K562 (cell line): ENCODE results near the gene PNPLA7. TPM values are rescaled to one million over a fixed set of nuclear protein-coding genes. Genes with fewer than 3 reads are reported as not detected.

ENCODE experiments used
- HCFC1 ChIP-seq: IDR thresholded peaks from 2 replicates; pipeline ENCODE4 v1.6.1; 2012; ENCODE audit warnings: low read depth, low read length, improper control_type of control experiment
- HDGF ChIP-seq: fragments of 450-650 bp; IDR thresholded peaks from 2 replicates; pipeline ENCODE4 v1.6.1; 2016
- HOXB6 ChIP-seq: fragments of 250-450 bp; sonication (Bioruptor Pico); IDR thresholded peaks from 2 replicates; pipeline ENCODE4 v1.5.1; 2022; ENCODE audit warnings: mild to moderate bottlenecking, borderline replicate concordance
- NR1H2 ChIP-seq: sonication (generic); formaldehyde crosslinking; IDR thresholded peaks from 2 replicates; pipeline ENCODE4 v1.4.0; 2020; ENCODE audit warnings: mild to moderate bottlenecking, missing genetic modification reagents
- POLR2AphosphoS5 ChIP-seq: IDR thresholded peaks from 2 replicates; pipeline ENCODE4 v1.6.1; 2011; ENCODE audit warnings: mild to moderate bottlenecking, low read depth, low read length, moderate library complexity; ENCODE audit not compliant: control insufficient read depth, insufficient read depth
- PTTG1 ChIP-seq: fragments of 450-650 bp; IDR thresholded peaks from 2 replicates; pipeline ENCODE4 v1.6.1; 2016; ENCODE audit warnings: low read depth, mild to moderate bottlenecking, missing genetic modification characterization, missing compliant biosample characterization
- RFX5 ChIP-seq: IDR thresholded peaks from 2 replicates; pipeline ENCODE4 v1.6.1; 2011; ENCODE audit warnings: low read depth, mild to moderate bottlenecking, improper control_type of control experiment, low read length
- SMAD4 ChIP-seq: fragments of 250-450 bp; sonication (Bioruptor Pico); conservative IDR thresholded peaks from 2 replicates; pipeline ENCODE4 v1.8.0; 2021; ENCODE audit warnings: inconsistent platforms, mild to moderate bottlenecking, moderate library complexity
- SREBF1 ChIP-seq: fragments of 150-350 bp; IDR thresholded peaks from 2 replicates; pipeline ENCODE4 v1.6.1; 2014; ENCODE audit warnings: antibody characterized with exemption, low read depth, low read length, borderline replicate concordance
- SRSF7 ChIP-seq: fragments of 200-400 bp; formaldehyde crosslinking; optimal IDR thresholded peaks from 2 replicates; pipeline ENCODE3; 2017; ENCODE audit warnings: mild to moderate bottlenecking, low read depth, low read length
- STAT5A ChIP-seq: IDR thresholded peaks from 2 replicates; pipeline ENCODE4 v1.6.1; 2012; ENCODE audit warnings: low read length, inconsistent platforms, borderline replicate concordance
- TAL1 ChIP-seq: fragments of 450-650 bp; IDR thresholded peaks from 2 replicates; pipeline ENCODE4 v1.6.1; 2016; ENCODE audit warnings: mild to moderate bottlenecking
- TBP ChIP-seq: optimal IDR thresholded peaks from 2 replicates; pipeline ENCODE3; 2011; ENCODE audit warnings: low read depth, low read length, improper control_type of control experiment
- ZNF175 ChIP-seq: fragments of 200-800 bp; sonication (Bioruptor generic); IDR thresholded peaks from 2 replicates; pipeline ENCODE4 v1.6.1; 2016; ENCODE audit warnings: low read depth, mild to moderate bottlenecking, missing genetic modification characterization, missing compliant biosample characterization
- ZNF197 ChIP-seq: fragments of 200-800 bp; sonication (Bioruptor generic); IDR thresholded peaks from 2 replicates; pipeline ENCODE4 v1.6.1; 2016; ENCODE audit warnings: low read depth, missing genetic modification characterization, missing compliant biosample characterization
- ZNF282 ChIP-seq: sonication (generic); formaldehyde crosslinking; IDR thresholded peaks from 2 replicates; pipeline ENCODE4 v1.8.1; 2023; ENCODE audit warnings: missing genetic modification reagents
- ZNF324 ChIP-seq: fragments of 250-450 bp; sonication (Bioruptor Pico); IDR thresholded peaks from 2 replicates; pipeline ENCODE4 v1.4.0; 2020; ENCODE audit warnings: mild to moderate bottlenecking
- polyA plus RNA-seq, 8 experiments: library from polyadenylated mRNA; depleted of rRNA in 4 of 8; stranded (reverse) in 5 of 8; unstranded in 3 of 8; fragments of >200 nt; fragmentation: Nextera tagmentation in 2 of 8; fragmentation: Illumina TruSeq in 1 of 8; extraction: Ambion mirVana in 2 of 8; extraction: Trizol in 1 of 8; gene quantifications; 2 replicates each; pipeline versions ENCODE4 v1.2.1 to v1.2.3, GENCODE V29; 2011 to 2014; ENCODE audit warnings: inconsistent platforms in 1 of 8, missing spikeins in 1 of 8
- total RNA-seq, 7 experiments: library from RNA; depleted of rRNA in 6 of 7; stranded (reverse); fragments of >200 nt in 6 of 7; fragmentation: Illumina TruSeq in 2 of 7; extraction: Trizol in 2 of 7; gene quantifications; 2 replicates each; pipeline versions ENCODE4 v1.2.1 to v1.2.3, GENCODE V29; 2011 to 2021; ENCODE audit warnings: low replicate concordance in 1 of 7
- TF ChIP-seq, protein P1 (sequence below), 2 experiments: IDR thresholded peaks; 2 replicates each; pipeline ENCODE4 v1.6.1; 2011; ENCODE audit warnings: borderline replicate concordance in 1 of 2, control low read depth in 1 of 2, low read depth in 1 of 2, low read length in 1 of 2, mild to moderate bottlenecking in 1 of 2, mixed read lengths in 1 of 2, moderate library complexity in 1 of 2; ENCODE audit not compliant: insufficient read depth in 1 of 2, insufficient read length in 1 of 2, poor library complexity in 1 of 2, severe bottlenecking in 1 of 2; ENCODE audit errors: extremely low read depth in 1 of 2
- TF ChIP-seq, protein P2 (sequence below): sonication (generic); formaldehyde crosslinking; IDR thresholded peaks from 2 replicates; pipeline ENCODE4 v1.8.0; 2023; ENCODE audit warnings: mild to moderate bottlenecking, missing genetic modification reagents
- TF ChIP-seq, protein P3 (sequence below): IDR thresholded peaks from 2 replicates; pipeline ENCODE4 v1.6.1; 2011; ENCODE audit not compliant: insufficient read length; ENCODE audit errors: extremely low read depth
- TF ChIP-seq, protein P4 (sequence below): fragments of 450-650 bp; IDR thresholded peaks from 2 replicates; pipeline ENCODE4 v1.6.1; 2018; ENCODE audit warnings: mild to moderate bottlenecking, low read depth; ENCODE audit not compliant: partially characterized antibody
- TF ChIP-seq, protein P5 (sequence below): fragments of 250-450 bp; sonication (Bioruptor Pico); IDR thresholded peaks from 2 replicates; pipeline ENCODE4 v1.5.0; 2021

PNPLA7 gene
- total and polyA plus RNA-seq, 9 of the 15 experiments (the other 6 are each of a cell fraction or from before 2014, with no cell fraction given) = 0.01 to 0.85 (median 0.19) TPM; not detected in 1

DNA sequence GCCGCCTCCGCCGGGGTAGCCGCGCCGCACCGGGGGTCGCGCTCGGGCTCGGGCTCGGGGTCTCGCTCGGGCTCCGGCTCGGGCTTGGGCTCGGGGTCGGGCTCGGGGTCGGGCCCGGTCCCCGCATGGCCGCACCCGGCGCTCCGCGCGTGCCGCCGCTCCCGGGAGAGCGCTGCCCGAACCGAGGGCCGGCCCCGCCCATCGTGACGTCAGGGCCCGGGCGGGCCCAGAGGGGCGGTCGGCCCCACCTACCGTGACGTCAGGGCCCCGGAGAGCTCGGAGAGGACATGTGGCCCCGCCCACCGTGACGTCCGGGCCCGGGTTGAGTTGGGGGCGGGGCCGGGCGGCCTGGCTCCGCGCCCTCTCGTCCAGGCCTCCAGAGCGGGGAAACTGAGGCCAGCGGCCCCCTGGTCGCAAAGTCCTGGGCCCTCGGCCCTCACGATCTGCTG lies 91.0 kb downstream of the PNPLA7 start, which contains the start of gene NSMF (continued):
- TF ChIP-seq, protein P1, sequence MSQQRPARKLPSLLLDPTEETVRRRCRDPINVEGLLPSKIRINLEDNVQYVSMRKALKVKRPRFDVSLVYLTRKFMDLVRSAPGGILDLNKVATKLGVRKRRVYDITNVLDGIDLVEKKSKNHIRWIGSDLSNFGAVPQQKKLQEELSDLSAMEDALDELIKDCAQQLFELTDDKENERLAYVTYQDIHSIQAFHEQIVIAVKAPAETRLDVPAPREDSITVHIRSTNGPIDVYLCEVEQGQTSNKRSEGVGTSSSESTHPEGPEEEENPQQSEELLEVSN (IDR thresholded peaks at IDR 0.05; ENCODE audit: borderline replicate concordance in 1 of 2, extremely low read depth in 1 of 2, insufficient read depth in 1 of 2, insufficient read length in 1 of 2, low read depth in 1 of 2, low read length in 1 of 2, poor library complexity in 1 of 2, severe bottlenecking in 1 of 2) = peak; percentile 50 to 88
- TF ChIP-seq ZNF324 (CRISPR knock-in tag) (no peak), SREBF1 (no peak), ZNF197 (no peak), PTTG1 (tag) (no peak), HDGF (no peak), TAL1 (no peak), STAT5A (no peak), NR1H2 (CRISPR knock-in tag) (no peak), HOXB6 (CRISPR knock-in tag) (no peak), RFX5 (no peak), SMAD4 (CRISPR knock-in tag) (peak; percentile 83), ZNF282 (CRISPR knock-in tag) (no peak), HCFC1 (no peak), TBP (peak; percentile 64), ZNF175 (CRISPR knock-in tag) (no peak), SRSF7 (no peak), POLR2AphosphoS5 (peak; percentile 49)
- TF ChIP-seq, protein P2, sequence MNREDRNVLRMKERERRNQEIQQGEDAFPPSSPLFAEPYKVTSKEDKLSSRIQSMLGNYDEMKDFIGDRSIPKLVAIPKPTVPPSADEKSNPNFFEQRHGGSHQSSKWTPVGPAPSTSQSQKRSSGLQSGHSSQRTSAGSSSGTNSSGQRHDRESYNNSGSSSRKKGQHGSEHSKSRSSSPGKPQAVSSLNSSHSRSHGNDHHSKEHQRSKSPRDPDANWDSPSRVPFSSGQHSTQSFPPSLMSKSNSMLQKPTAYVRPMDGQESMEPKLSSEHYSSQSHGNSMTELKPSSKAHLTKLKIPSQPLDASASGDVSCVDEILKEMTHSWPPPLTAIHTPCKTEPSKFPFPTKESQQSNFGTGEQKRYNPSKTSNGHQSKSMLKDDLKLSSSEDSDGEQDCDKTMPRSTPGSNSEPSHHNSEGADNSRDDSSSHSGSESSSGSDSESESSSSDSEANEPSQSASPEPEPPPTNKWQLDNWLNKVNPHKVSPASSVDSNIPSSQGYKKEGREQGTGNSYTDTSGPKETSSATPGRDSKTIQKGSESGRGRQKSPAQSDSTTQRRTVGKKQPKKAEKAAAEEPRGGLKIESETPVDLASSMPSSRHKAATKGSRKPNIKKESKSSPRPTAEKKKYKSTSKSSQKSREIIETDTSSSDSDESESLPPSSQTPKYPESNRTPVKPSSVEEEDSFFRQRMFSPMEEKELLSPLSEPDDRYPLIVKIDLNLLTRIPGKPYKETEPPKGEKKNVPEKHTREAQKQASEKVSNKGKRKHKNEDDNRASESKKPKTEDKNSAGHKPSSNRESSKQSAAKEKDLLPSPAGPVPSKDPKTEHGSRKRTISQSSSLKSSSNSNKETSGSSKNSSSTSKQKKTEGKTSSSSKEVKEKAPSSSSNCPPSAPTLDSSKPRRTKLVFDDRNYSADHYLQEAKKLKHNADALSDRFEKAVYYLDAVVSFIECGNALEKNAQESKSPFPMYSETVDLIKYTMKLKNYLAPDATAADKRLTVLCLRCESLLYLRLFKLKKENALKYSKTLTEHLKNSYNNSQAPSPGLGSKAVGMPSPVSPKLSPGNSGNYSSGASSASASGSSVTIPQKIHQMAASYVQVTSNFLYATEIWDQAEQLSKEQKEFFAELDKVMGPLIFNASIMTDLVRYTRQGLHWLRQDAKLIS = no peak
- TF ChIP-seq, protein P3, sequence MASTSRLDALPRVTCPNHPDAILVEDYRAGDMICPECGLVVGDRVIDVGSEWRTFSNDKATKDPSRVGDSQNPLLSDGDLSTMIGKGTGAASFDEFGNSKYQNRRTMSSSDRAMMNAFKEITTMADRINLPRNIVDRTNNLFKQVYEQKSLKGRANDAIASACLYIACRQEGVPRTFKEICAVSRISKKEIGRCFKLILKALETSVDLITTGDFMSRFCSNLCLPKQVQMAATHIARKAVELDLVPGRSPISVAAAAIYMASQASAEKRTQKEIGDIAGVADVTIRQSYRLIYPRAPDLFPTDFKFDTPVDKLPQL = no peak
- TF ChIP-seq, protein P4, sequence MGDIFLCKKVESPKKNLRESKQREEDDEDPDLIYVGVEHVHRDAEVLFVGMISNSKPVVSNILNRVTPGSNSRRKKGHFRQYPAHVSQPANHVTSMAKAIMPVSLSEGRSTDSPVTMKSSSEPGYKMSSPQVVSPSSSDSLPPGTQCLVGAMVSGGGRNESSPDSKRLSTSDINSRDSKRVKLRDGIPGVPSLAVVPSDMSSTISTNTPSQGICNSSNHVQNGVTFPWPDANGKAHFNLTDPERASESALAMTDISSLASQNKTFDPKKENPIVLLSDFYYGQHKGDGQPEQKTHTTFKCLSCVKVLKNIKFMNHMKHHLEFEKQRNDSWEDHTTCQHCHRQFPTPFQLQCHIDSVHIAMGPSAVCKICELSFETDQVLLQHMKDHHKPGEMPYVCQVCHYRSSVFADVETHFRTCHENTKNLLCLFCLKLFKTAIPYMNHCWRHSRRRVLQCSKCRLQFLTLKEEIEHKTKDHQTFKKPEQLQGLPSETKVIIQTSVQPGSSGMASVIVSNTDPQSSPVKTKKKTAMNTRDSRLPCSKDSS = no peak
- TF ChIP-seq, protein P5, sequence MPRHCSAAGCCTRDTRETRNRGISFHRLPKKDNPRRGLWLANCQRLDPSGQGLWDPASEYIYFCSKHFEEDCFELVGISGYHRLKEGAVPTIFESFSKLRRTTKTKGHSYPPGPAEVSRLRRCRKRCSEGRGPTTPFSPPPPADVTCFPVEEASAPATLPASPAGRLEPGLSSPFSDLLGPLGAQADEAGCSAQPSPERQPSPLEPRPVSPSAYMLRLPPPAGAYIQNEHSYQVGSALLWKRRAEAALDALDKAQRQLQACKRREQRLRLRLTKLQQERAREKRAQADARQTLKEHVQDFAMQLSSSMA (CRISPR knock-in tag) = no peak
